ENCODE results near the gene SH3RF3. TPM values are rescaled to one million over a fixed set of nuclear protein-coding genes. Genes with fewer than 3 reads are reported as not detected.

SH3RF3 gene
- total and polyA plus RNA-seq, 10 of the 15 experiments (the other 5 are each of a cell fraction or from before 2014, with no cell fraction given): 0.08 to 8.8 (median 2.3) TPM

GRCh38 chr2:109521233-109522062 lies 392.4 kb downstream of the SH3RF3 start (continued):
- no peak for TF ChIP-seq ZBTB40 (IDR thresholded peaks at IDR 0.05; ENCODE audit: borderline replicate concordance)
- no peak for TF ChIP-seq RB1 (IDR thresholded peaks at IDR 0.05; ENCODE audit: borderline replicate concordance)

DNA sequence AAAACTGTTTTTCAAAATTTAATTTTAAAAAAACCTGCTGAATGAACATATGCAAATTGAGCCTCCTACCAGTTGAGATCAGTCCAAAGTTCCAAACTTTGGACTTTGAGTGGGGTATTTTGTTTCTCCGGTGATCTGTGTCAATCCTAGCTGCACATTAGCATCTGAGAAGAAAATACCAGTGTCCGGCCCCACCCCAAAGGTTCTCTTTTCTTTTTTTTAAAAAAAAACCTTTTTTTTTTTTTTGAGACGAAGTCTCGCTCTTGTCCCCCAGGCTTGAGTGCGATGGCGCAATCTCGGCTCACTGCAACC lies 393.0 kb downstream of the SH3RF3 start:
- DNase-seq (ENCODE audit: low read depth, low spot score) (no peak), FAIRE-seq (no peak), ATAC-seq (no peak)
- CTCF ChIA-PET: interaction anchor here (0.7 to 2.4 kb wide), 2 partner anchors 12 to 25 kb away, joined by 3 to 12 read pairs; no protein-coding TSS in a partner anchor
- no peak overlapping the region for H2AFZ ChIP-seq (ENCODE audit: control insufficient read depth, low read depth, low read length)
- H3K9ac ChIP-seq (ENCODE audit: control insufficient read depth, insufficient read depth, low read length): no peak overlapping the region
- H3K9me3 ChIP-seq (replicated peaks; ENCODE audit: control insufficient read depth, insufficient read depth, low read length): no peaks in the 10 kb centered on the region
- H3K27me3 ChIP-seq (replicated peaks in 1 of 2; ENCODE audit: control insufficient read depth in 2 of 2, insufficient read depth in 2 of 2, low read length in 1 of 2): no peaks in the 10 kb centered on the region
- intact Hi-C loops (cut with micrococcal nuclease; ENCODE audit: unreplicated experiment) (no loop called here), in situ Hi-C loops (cut with MboI) (no loop called here)
- no peak overlapping the region for H3K27ac ChIP-seq (ENCODE audit: control insufficient read depth, insufficient read depth)
- no peaks in the 10 kb centered on the region for H3K36me3 ChIP-seq (ENCODE audit: control insufficient read depth in 2 of 2, insufficient read depth in 2 of 2, low read length in 1 of 2)
- no TSS peak for BruUV-seq (replicated peaks)
- no peaks in the 10 kb centered on the region for H4K20me1 ChIP-seq (ENCODE audit: control insufficient read depth, insufficient read depth)
- no peak overlapping the region for H3K4me2 ChIP-seq (ENCODE audit: control insufficient read depth, insufficient read depth)
- H3K79me2 ChIP-seq (ENCODE audit: control insufficient read depth, insufficient read depth, low read length): no peaks in the 10 kb centered on the region
- SMC1A ChIA-PET (ENCODE audit: uncharacterized antibody, unreplicated experiment): interaction anchor here (1.2 kb wide), 1 partner anchor 23 kb away, joined by 3 read pairs; no protein-coding TSS in a partner anchor
- WGBS (ENCODE audit: insufficient coverage, insufficient replicate concordance, low lambda C conversion rate, missing lambda C conversion rate): 81% methylated on average over 7 of the region's 7 CpGs
- no peak overlapping the region for H3K4me3 ChIP-seq
- RAD21 ChIA-PET (ENCODE audit: unreplicated experiment): interaction anchor here (0.7 kb wide), 1 partner anchor 119 kb away, joined by 3 read pairs; no protein-coding TSS in a partner anchor
- no peaks in the 10 kb centered on the region for H3K4me1 ChIP-seq (ENCODE audit: control insufficient read depth, insufficient read depth, low read length)
- POLR2A ChIA-PET: no interaction called here
- no peak for TF ChIP-seq MYC (IDR thresholded peaks at IDR 0.05; ENCODE audit: insufficient read depth, insufficient read length, insufficient replicate concordance, low read length, severe bottlenecking)
- TF ChIP-seq LARP7 (IDR thresholded peaks at IDR 0.05): no peak
- TF ChIP-seq IRF5 (IDR thresholded peaks at IDR 0.05; ENCODE audit: borderline replicate concordance): no peak
- TF ChIP-seq MEF2A (IDR thresholded peaks at IDR 0.05; ENCODE audit: insufficient read depth, low read depth, low read length): no peak
- no peak for TF ChIP-seq BMI1 (IDR thresholded peaks at IDR 0.05; ENCODE audit: borderline replicate concordance)
- TF ChIP-seq STAT3 (IDR thresholded peaks at IDR 0.05; ENCODE audit: low read depth, low read length): no peak
- no peak for TF ChIP-seq IRF3 (IDR thresholded peaks at IDR 0.05)
- TF ChIP-seq, protein P1, sequence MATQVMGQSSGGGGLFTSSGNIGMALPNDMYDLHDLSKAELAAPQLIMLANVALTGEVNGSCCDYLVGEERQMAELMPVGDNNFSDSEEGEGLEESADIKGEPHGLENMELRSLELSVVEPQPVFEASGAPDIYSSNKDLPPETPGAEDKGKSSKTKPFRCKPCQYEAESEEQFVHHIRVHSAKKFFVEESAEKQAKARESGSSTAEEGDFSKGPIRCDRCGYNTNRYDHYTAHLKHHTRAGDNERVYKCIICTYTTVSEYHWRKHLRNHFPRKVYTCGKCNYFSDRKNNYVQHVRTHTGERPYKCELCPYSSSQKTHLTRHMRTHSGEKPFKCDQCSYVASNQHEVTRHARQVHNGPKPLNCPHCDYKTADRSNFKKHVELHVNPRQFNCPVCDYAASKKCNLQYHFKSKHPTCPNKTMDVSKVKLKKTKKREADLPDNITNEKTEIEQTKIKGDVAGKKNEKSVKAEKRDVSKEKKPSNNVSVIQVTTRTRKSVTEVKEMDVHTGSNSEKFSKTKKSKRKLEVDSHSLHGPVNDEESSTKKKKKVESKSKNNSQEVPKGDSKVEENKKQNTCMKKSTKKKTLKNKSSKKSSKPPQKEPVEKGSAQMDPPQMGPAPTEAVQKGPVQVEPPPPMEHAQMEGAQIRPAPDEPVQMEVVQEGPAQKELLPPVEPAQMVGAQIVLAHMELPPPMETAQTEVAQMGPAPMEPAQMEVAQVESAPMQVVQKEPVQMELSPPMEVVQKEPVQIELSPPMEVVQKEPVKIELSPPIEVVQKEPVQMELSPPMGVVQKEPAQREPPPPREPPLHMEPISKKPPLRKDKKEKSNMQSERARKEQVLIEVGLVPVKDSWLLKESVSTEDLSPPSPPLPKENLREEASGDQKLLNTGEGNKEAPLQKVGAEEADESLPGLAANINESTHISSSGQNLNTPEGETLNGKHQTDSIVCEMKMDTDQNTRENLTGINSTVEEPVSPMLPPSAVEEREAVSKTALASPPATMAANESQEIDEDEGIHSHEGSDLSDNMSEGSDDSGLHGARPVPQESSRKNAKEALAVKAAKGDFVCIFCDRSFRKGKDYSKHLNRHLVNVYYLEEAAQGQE (IDR thresholded peaks at IDR 0.05; ENCODE audit: low read depth, low read length): no peak

Measured in GM12878 (cell line).